NCI-H146 treated with DMSO at 0.1 percent for 48 hours (cell line): ENCODE measurements around the gene ZG16.
"Not testable (repeated sequence)": the region's sequence is repeated elsewhere in the genome, so short reads cannot be mapped to it uniquely, and the experiment has no call there.

ENCODE experiments used
- DNase-seq: peaks from one replicate; lab custom pipeline; 2025; ENCODE audit not compliant: unreplicated experiment; lab: John Stamatoyannopoulos, UW

The ZG16 gene

GRCh38 chr16:29748760-29749149 is 29.3 kb upstream of the ZG16 start:
- DNase-seq = not testable (repeated sequence)

GRCh38 chr16:29753516-29753915 is 24.5 kb upstream of the ZG16 start:
- DNase-seq = no peak

- DNase-seq = no peak
Observed at GRCh38 chr16:29756654-29757053, 21.4 kb upstream of the ZG16 start.

GRCh38 chr16:29757086-29757485 is 21.0 kb upstream of the ZG16 start:
- not testable (repeated sequence) for DNase-seq

- DNase-seq = no peak
Observed at GRCh38 chr16:29757950-29758466, 20.0 kb upstream of the ZG16 start.

- no peak for DNase-seq
Observed at GRCh38 chr16:29760567-29761279, 17.3 kb upstream of the ZG16 start.

GRCh38 chr16:29761280-29761651 is 16.8 kb upstream of the ZG16 start:
- DNase-seq = not testable (repeated sequence)

GRCh38 chr16:29761882-29762281 is 16.2 kb upstream of the ZG16 start:
- no peak for DNase-seq

- DNase-seq = no peak
Observed at GRCh38 chr16:29763326-29763725, 14.7 kb upstream of the ZG16 start.

- peak; percentile 99 for DNase-seq
Observed at GRCh38 chr16:29765167-29766032, 12.7 kb upstream of the ZG16 start.

GRCh38 chr16:29766571-29766970 is 11.5 kb upstream of the ZG16 start:
- DNase-seq = no peak

- DNase-seq = no peak
Observed at GRCh38 chr16:29767062-29767461, 11.0 kb upstream of the ZG16 start.

- DNase-seq = no peak
Observed at GRCh38 chr16:29769507-29769906, 8.5 kb upstream of the ZG16 start.

GRCh38 chr16:29770250-29770929 is 7.7 kb upstream of the ZG16 start:
- DNase-seq = peak; percentile 64

- DNase-seq = not testable (repeated sequence)
Observed at GRCh38 chr16:29772330-29772729, 5.7 kb upstream of the ZG16 start.

- DNase-seq = no peak
Observed at GRCh38 chr16:29774730-29775129, 3.3 kb upstream of the ZG16 start.

GRCh38 chr16:29775742-29776408 is 2.2 kb upstream of the ZG16 start:
- no peak for DNase-seq

GRCh38 chr16:29779474-29779873 is 1.4 kb downstream of the ZG16 start:
- no peak for DNase-seq

GRCh38 chr16:29783094-29783953 is 5.3 kb downstream of the ZG16 start:
- not testable (repeated sequence) for DNase-seq

- no peak for DNase-seq
Observed at GRCh38 chr16:29784157-29784556, 6.1 kb downstream of the ZG16 start.
